IgD-negative memory B cell (primary cell): ENCODE measurements around the gene SYVN1. TPM values are rescaled to one million over a fixed set of nuclear protein-coding genes. Genes with fewer than 3 reads are reported as not detected.

Experiments used
- H3K27ac Mint-ChIP-seq, 3 donors: one replicate each; pipeline ENCODE4 v1.8.0; 2020 to 2022; ENCODE audit warnings: mild to moderate bottlenecking in 3 of 3, mixed read lengths in 3 of 3, moderate library complexity in 1 of 3
- H3K27me3 Mint-ChIP-seq: one replicate; pipeline ENCODE4 v1.8.0; 2021; ENCODE audit warnings: mixed read lengths
- H3K36me3 Mint-ChIP-seq: one replicate; pipeline ENCODE4 v1.8.0; 2020; ENCODE audit warnings: mild to moderate bottlenecking, mixed read lengths
- H3K4me1 Mint-ChIP-seq, 3 donors: one replicate each; pipeline ENCODE4 v1.8.0; 2020 to 2022; ENCODE audit warnings: mixed read lengths in 3 of 3, mild to moderate bottlenecking in 1 of 3
- H3K4me3 Mint-ChIP-seq, 4 donors: one replicate each; pipeline ENCODE4 v1.8.0; 2020 to 2022; ENCODE audit warnings: mild to moderate bottlenecking in 4 of 4, mixed read lengths in 4 of 4, moderate library complexity in 3 of 4
- H3K9me3 Mint-ChIP-seq, 3 donors: one replicate each; pipeline ENCODE4 v1.8.0; 2020 to 2021; ENCODE audit warnings: mixed read lengths in 3 of 3, mild to moderate bottlenecking in 1 of 3
- polyA plus RNA-seq: library from polyadenylated mRNA; unstranded; fragments of 300-500 nt; fragmentation: Illumina TruSeq; gene quantifications from one replicate; pipeline ENCODE4 v1.2.3, GENCODE V29; 2021

The SYVN1 gene
- polyA plus RNA-seq, 1 donor from 2014 or later, result 61.2 TPM

GRCh38 chr11:65135633-65136145, 1.4 kb upstream of the SYVN1 start:
- H3K4me1 Mint-ChIP-seq, result peaks cover 29 to 37% (median 30%) of the 10 kb centered on the region in 3 donors
- H3K27me3 Mint-ChIP-seq, result no peaks in the 10 kb centered on the region
- peaks cover 14% of the 10 kb centered on the region for H3K36me3 Mint-ChIP-seq
- no peaks in the 10 kb centered on the region for H3K9me3 Mint-ChIP-seq
- peak overlapping the region; percentile 99 to 100 (median 99) for H3K27ac Mint-ChIP-seq
- peak overlapping the region; percentile 97 to 99 (median 98) for H3K4me3 Mint-ChIP-seq

GRCh38 chr11:65134952-65135632, 773 bp upstream of the SYVN1 start:
- peak overlapping the region; percentile 97 to 99 (median 98) for H3K4me3 Mint-ChIP-seq
- peaks cover 14% of the 10 kb centered on the region for H3K36me3 Mint-ChIP-seq

GRCh38 chr11:65133724-65134123, 595 bp downstream of the SYVN1 start:
- H3K27ac Mint-ChIP-seq, result peak overlapping the region; percentile 98 to 100 (median 99)
- peaks cover 35 to 37% (median 37%) of the 10 kb centered on the region in 3 donors for H3K4me1 Mint-ChIP-seq

More at GRCh38 chr11:65134952-65135632, 773 bp upstream of the SYVN1 start:
- H3K4me1 Mint-ChIP-seq, result peaks cover 32 to 37% (median 32%) of the 10 kb centered on the region in 3 donors
- peak overlapping the region; percentile 99 to 100 (median 99) for H3K27ac Mint-ChIP-seq
- no peaks in the 10 kb centered on the region for H3K9me3 Mint-ChIP-seq
- H3K27me3 Mint-ChIP-seq, result no peaks in the 10 kb centered on the region

GRCh38 chr11:65132988-65133700, 1.2 kb downstream of the SYVN1 start:
- H3K27me3 Mint-ChIP-seq, result no peaks in the 10 kb centered on the region
- H3K4me1 Mint-ChIP-seq, result peaks cover 35 to 37% (median 37%) of the 10 kb centered on the region in 3 donors
- no peaks in the 10 kb centered on the region for H3K9me3 Mint-ChIP-seq
- peak overlapping the region; percentile 98 to 100 (median 99) for H3K27ac Mint-ChIP-seq
- peaks cover 14% of the 10 kb centered on the region for H3K36me3 Mint-ChIP-seq
- peak overlapping the region; percentile 97 to 99 (median 98) for H3K4me3 Mint-ChIP-seq

More at GRCh38 chr11:65133724-65134123, 595 bp downstream of the SYVN1 start:
- Mint-ChIP-seq H3K4me3 (peak overlapping the region; percentile 97 to 99 (median 98)), H3K36me3 (peaks cover 14% of the 10 kb centered on the region), H3K27me3 (no peaks in the 10 kb centered on the region), H3K9me3 (no peaks in the 10 kb centered on the region)

GRCh38 chr11:65132238-65132987, 1.9 kb downstream of the SYVN1 start:
- Mint-ChIP-seq H3K4me1 (peaks cover 32 to 37% (median 37%) of the 10 kb centered on the region in 3 donors), H3K9me3 (no peaks in the 10 kb centered on the region), H3K4me3 (peak overlapping the region; percentile 97 to 99 (median 98)), H3K36me3 (peaks cover 14% of the 10 kb centered on the region), H3K27ac (peak overlapping the region; percentile 98 to 100 (median 99)), H3K27me3 (no peaks in the 10 kb centered on the region)

GRCh38 chr11:65131895-65132237, 2.5 kb downstream of the SYVN1 start:
- peak overlapping the region; percentile 98 to 100 (median 99) for H3K27ac Mint-ChIP-seq
- no peaks in the 10 kb centered on the region for H3K9me3 Mint-ChIP-seq
- H3K36me3 Mint-ChIP-seq, result peaks cover 14% of the 10 kb centered on the region
- H3K4me3 Mint-ChIP-seq, result peak overlapping the region; percentile 97 to 99 (median 98)
- no peaks in the 10 kb centered on the region for H3K27me3 Mint-ChIP-seq
- H3K4me1 Mint-ChIP-seq, result peaks cover 30 to 37% (median 35%) of the 10 kb centered on the region in 3 donors

DNA sequence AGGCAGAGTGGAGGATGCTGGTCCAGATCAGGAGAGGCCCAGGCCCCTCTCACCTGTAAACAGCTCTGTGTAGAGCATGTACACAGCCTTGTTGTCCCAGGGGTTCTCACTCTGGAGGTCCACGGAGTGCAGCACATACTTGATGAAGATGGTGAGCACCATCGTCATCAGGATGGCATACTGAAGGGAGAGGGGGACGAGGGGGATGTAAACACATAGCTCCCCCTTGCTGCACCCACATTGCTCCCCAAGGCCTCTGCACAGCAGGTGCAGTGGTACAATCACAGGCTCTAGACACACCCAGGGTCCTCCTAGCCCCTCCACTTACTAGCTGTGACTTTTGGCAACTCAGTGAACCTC, 2.9 kb downstream of the SYVN1 start:
- peak overlapping the region; percentile 47 to 100 (median 99) for H3K27ac Mint-ChIP-seq
- H3K27me3 Mint-ChIP-seq, result no peaks in the 10 kb centered on the region
- peaks cover 30 to 35% (median 30%) of the 10 kb centered on the region in 3 donors for H3K4me1 Mint-ChIP-seq
- H3K4me3 Mint-ChIP-seq, result peak overlapping the region; percentile 97 to 99 (median 98)
- peaks cover 10% of the 10 kb centered on the region for H3K36me3 Mint-ChIP-seq
- no peaks in the 10 kb centered on the region for H3K9me3 Mint-ChIP-seq

- H3K9me3 Mint-ChIP-seq, result no peaks in the 10 kb centered on the region
- H3K27me3 Mint-ChIP-seq, result no peaks in the 10 kb centered on the region
- peak overlapping the region; percentile 63 to 99 (median 98) for H3K4me3 Mint-ChIP-seq
- peaks cover 24 to 30% (median 25%) of the 10 kb centered on the region in 3 donors for H3K4me1 Mint-ChIP-seq
- H3K27ac Mint-ChIP-seq, result peak overlapping the region; percentile 47 to 100 (median 99)
- H3K36me3 Mint-ChIP-seq, result peaks cover 9% of the 10 kb centered on the region
These were observed 3.5 kb downstream of the SYVN1 start for GRCh38 chr11:65130631-65131416.

DNA sequence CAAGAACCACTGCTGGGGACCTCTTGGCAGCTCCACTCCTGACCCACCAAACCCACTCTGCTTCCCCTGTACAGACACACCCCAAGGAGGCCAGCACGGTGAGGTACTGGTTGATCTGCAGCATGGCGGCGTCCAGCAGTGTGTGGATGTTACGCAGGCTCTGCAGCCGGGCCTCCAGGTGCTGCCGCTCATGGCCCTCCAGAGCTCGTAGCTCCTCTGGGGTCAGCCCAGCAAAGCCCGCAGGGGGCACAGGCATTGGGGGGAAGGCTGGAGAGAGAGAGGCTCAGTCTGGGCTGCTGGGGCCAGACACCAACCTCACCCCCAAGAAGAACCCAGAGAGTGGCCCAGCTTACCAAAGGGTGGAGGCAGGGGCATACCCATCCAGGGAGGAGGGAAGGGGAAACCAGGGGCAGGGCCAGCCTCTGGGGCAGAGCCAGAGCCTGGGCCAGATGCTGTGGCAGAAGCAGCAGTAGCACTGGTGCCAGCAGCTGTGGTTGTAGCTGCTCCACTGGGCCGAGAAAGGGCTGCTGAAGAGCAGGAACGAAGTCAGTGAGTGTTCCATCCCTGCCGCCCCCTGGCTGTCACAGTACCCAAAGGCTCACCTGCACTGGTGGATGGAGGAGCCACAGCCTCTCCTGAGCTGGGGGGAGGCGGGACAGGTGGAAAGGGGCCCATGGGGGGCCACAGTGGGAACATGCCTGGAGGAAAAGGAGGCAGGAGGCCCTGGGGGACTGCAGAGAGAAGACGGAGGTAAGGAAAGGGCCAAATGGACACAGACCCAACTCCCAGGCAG, 4.5 kb downstream of the SYVN1 start:
- Mint-ChIP-seq H3K27me3 (no peaks in the 10 kb centered on the region), H3K36me3 (peaks cover 9% of the 10 kb centered on the region), H3K4me1 (peaks cover 19 to 26% (median 21%) of the 10 kb centered on the region in 3 donors), H3K9me3 (no peaks in the 10 kb centered on the region), H3K27ac (peak overlapping the region; percentile 16 to 73 (median 19)), H3K4me3 (peak overlapping the region in 3 of 4 donors; percentile 77 to 98 (median 85))

GRCh38 chr11:65128182-65129145, 5.9 kb downstream of the SYVN1 start:
- peak overlapping the region in 3 of 4 donors; percentile 17 to 77 (median 21) for H3K4me3 Mint-ChIP-seq
- no peaks in the 10 kb centered on the region for H3K27me3 Mint-ChIP-seq
- H3K4me1 Mint-ChIP-seq, result peaks cover 20 to 24% (median 24%) of the 10 kb centered on the region in 3 donors
- H3K36me3 Mint-ChIP-seq, result peaks cover 9% of the 10 kb centered on the region
- H3K9me3 Mint-ChIP-seq, result no peaks in the 10 kb centered on the region
- H3K27ac Mint-ChIP-seq, result peak overlapping the region in 1 of 3 donors; percentile 80

DNA sequence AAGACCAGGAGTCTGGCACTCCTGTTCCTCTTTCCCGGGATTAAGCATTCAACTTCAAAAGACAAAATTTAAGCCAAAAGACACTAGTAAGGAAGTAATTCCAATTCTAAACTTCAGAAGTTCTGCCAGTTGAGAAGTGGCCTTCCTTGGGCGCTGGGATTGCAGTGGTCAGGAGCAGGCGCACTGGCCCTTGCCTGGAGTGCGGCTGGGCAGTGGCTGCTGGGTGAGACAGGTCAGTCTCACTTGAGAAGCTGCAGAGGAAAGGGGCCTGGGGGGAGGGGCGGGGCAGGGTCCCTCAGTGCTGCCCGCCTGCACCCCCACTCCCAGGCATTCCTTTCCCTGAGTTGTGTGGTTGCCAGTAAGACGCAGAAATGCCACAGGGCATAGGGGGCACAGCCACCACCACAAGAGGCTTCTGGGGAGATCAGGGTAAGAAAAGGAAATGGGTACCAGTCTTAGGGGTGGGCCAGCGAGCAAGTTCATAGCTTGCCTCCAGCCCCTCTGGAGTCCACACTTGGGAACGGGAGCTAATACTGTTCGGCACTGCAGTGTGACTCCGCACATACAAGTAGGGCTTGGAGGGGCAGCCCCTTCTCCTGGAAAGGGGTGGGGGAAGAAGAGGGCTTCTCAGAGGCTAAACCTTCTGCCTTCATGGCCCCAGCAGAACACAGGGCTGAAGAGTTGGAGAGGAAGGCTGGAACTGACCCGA, 6.7 kb downstream of the SYVN1 start:
- H3K4me3 Mint-ChIP-seq, result peak overlapping the region in 1 of 4 donors; percentile 74
- H3K36me3 Mint-ChIP-seq, result peaks cover 9% of the 10 kb centered on the region
- H3K9me3 Mint-ChIP-seq, result no peaks in the 10 kb centered on the region
- peaks cover 19 to 28% (median 24%) of the 10 kb centered on the region in 3 donors for H3K4me1 Mint-ChIP-seq
- H3K27me3 Mint-ChIP-seq, result no peaks in the 10 kb centered on the region
- peak overlapping the region in 1 of 3 donors; percentile 42 for H3K27ac Mint-ChIP-seq
